Upper lobe of right lung (tissue), 1 donor: ENCODE results near the gene SNAPIN. TPM values are rescaled to one million over a fixed set of nuclear protein-coding genes. Genes with fewer than 3 reads are reported as not detected.

Experiments used
- ATAC-seq: fragments of 200-7000 bp; cut with Tn5 transposase; one replicate; pipeline ENCODE4 v1.9.1; 2020; ENCODE audit warnings: mild to moderate bottlenecking, moderate library complexity
- DNase-seq: peaks from one replicate; pipeline ENCODE4 v3.0.0-alpha.2; 2020
- H3K27ac ChIP-seq: fragments of 200-600 bp; one replicate; pipeline ENCODE4 v1.8.0; 2022
- H3K27me3 ChIP-seq: fragments of 200-600 bp; one replicate; pipeline ENCODE4 v1.8.0; 2022; ENCODE audit warnings: mild to moderate bottlenecking
- H3K36me3 ChIP-seq: fragments of 200-600 bp; one replicate; pipeline ENCODE4 v1.8.0; 2022
- H3K4me1 ChIP-seq: fragments of 200-600 bp; one replicate; pipeline ENCODE4 v1.8.0; 2022
- H3K4me3 ChIP-seq: fragments of 200-600 bp; one replicate; pipeline ENCODE4 v1.8.0; 2022; ENCODE audit warnings: mild to moderate bottlenecking
- H3K9me3 ChIP-seq: fragments of 200-600 bp; one replicate; pipeline ENCODE4 v1.8.0; 2022
- CTCF ChIP-seq: fragments of 200-600 bp; IDR thresholded peaks from one replicate; pipeline ENCODE4 v1.8.0; 2022; ENCODE audit warnings: antibody characterized with exemption
- intact Hi-C: fragments of 100-400 bp; cut with DNase I; formaldehyde crosslinking; loops from one replicate; pipeline ENCODE4 v1.11.0; 2022
- total RNA-seq: library from RNA; stranded (reverse); fragmentation: NEBNext Ultra II Directional; extraction: Animal tissue kit (Norgen Biotek cat#: 25700); gene quantifications from one replicate; pipeline ENCODE4 v1.2.1, GENCODE V29; 2021
- donor health status: DM: no; HTN: yes; CAD: no; lungs with severe emphysema.

The SNAPIN gene
- total RNA-seq, 1 donor from 2014 or later = 32.7 TPM

GRCh38 chr1:153619171-153619570 is 39.3 kb upstream of the SNAPIN start:
- intact Hi-C loops = no loop called here
- ATAC-seq = no peak
- no peak overlapping the region for H3K27ac ChIP-seq
- peaks cover 23% of the 10 kb centered on the region for H3K4me1 ChIP-seq
- DNase-seq = no peak
- H3K36me3 ChIP-seq = no peaks in the 10 kb centered on the region
- no peaks in the 10 kb centered on the region for H3K9me3 ChIP-seq
- no peak for TF ChIP-seq CTCF
- no peak overlapping the region for H3K4me3 ChIP-seq
- H3K27me3 ChIP-seq = no peaks in the 10 kb centered on the region

DNA sequence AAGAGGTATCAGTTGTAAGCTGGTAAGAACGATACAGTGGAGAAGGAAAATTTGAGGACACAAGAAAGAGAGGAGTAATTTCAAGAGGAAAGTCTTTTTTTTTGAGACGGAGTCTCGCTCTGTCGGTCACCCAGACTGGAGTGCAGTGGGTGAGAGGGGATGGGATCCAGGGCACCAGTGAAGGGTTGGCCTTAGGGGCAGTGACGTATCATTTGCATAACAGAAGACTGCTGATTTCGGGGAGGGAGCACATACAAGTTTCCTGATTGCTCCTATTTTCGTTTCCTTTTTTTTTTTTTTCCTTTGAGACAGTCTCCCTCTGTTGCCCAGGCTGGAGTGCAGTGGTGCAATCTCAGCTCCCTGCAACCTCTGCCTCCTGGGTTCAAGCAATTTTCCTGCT is 35.4 kb upstream of the SNAPIN start:
- no peaks in the 10 kb centered on the region for H3K27me3 ChIP-seq
- intact Hi-C loops = loop anchor here (10.0 kb wide), 1 partner anchor 48 kb away; no protein-coding TSS in a partner anchor
- peak; percentile 76 for ATAC-seq
- H3K4me1 ChIP-seq = peaks cover 33% of the 10 kb centered on the region
- H3K36me3 ChIP-seq = no peaks in the 10 kb centered on the region
- no peaks in the 10 kb centered on the region for H3K9me3 ChIP-seq
- no peak for DNase-seq
- no peak overlapping the region for H3K27ac ChIP-seq
- no peak overlapping the region for H3K4me3 ChIP-seq
- no peak for TF ChIP-seq CTCF

GRCh38 chr1:153624965-153625611 is 33.4 kb upstream of the SNAPIN start:
- Histone ChIP-seq H3K4me3 (no peak overlapping the region), H3K36me3 (no peaks in the 10 kb centered on the region), H3K4me1 (peaks cover 33% of the 10 kb centered on the region), H3K27me3 (no peaks in the 10 kb centered on the region), H3K9me3 (no peaks in the 10 kb centered on the region), H3K27ac (no peak overlapping the region)
- no peak for TF ChIP-seq CTCF
- intact Hi-C loops = loop anchor here (10.0 kb wide), 1 partner anchor 50 kb away; no protein-coding TSS in a partner anchor
- ATAC-seq (no peak), DNase-seq (no peak)

DNA sequence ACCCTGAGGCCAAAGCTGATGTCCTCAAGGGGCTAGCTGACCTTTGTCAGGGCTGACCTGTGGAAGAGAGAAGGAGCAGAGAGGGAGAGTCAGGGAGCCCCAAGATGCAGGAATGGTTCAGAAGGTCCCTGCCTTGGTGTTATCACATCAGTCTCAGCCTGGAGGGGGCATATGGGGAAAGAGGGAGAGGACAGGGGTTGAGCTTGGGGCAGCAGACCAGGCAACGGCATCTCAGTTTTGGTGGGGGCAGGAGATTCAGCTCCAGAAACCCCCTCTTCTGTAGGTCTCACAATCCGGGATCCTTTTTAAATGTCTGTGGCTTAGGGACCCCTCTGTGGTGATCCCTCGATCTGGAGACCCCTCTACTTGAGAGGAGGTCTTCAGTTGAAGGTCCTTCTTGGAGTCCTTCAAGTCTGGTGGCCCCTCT is 32.0 kb upstream of the SNAPIN start:
- TF ChIP-seq CTCF = no peak
- H3K27ac ChIP-seq = peak overlapping the region; percentile 93
- no peaks in the 10 kb centered on the region for H3K27me3 ChIP-seq
- peaks cover 33% of the 10 kb centered on the region for H3K4me1 ChIP-seq
- no peaks in the 10 kb centered on the region for H3K9me3 ChIP-seq
- no peaks in the 10 kb centered on the region for H3K36me3 ChIP-seq
- intact Hi-C loops = loop anchor here (10.0 kb wide), 1 partner anchor 52 kb away; no protein-coding TSS in a partner anchor
- peak overlapping the region; percentile 62 for H3K4me3 ChIP-seq
- ATAC-seq (no peak), DNase-seq (no peak)

GRCh38 chr1:153626904-153627714 is 31.4 kb upstream of the SNAPIN start, which contains the start of gene S100A13:
S100A13 (minus strand) TSS chr1:153627505; CDS start chr1:153626472, 1,033 bp downstream.
- Histone ChIP-seq H3K27me3 (no peaks in the 10 kb centered on the region), H3K27ac (peak within 1 kb of the TSS; percentile 93), H3K4me1 (peaks cover 33% of the 10 kb centered on the region), H3K36me3 (no peaks in the 10 kb centered on the region), H3K4me3 (peak within 1 kb of the TSS; percentile 62), H3K9me3 (no peaks in the 10 kb centered on the region)
- DNase-seq (peak; percentile 89), ATAC-seq (peak; percentile 79)
- intact Hi-C loops = loop anchor here (10.0 kb wide), 1 partner anchor 52 kb away; no protein-coding TSS in a partner anchor
- peak; percentile 66 for TF ChIP-seq CTCF
